ENCODE results near the gene POMP.

POMP gene

DNA sequence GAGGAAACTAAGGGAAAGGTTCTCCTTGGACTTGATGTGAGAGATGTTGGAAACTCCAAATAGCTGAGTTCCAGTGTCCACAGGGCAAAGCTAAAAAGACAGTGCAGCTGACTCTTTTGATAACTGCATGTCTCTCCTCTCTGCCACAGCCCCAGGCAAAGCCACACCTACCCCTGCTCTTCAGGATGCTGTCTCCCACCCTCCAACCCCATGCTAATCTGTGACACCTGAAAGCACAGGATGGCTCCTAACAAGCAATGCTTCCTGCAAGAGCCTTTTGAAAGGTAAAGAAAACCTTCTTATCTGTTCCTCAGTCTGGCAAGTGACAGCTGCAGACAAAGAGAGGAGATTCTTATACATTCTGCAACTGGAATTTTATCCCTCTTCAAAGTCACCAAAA, 45.4 kb downstream of the POMP start:
- no peak for FAIRE-seq

DNA sequence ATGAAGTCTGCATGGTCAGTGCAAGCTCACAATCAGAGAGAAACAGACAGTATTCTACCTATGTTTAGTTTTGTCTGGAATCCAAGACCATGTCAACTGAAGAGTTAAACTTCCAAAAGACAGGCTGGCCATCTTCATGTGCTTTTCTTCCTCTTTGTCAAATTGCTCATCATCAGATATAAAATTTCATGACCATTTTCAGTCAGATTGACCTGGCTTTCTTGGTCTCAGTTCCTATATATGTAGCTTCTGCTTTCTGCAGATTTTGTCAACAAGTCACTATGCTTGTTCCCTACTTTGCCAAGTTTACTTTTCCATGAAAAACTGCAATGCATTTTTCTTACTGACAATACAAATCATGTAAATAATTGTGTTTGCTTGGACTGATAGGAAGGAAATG, 46.0 kb downstream of the POMP start:
- FAIRE-seq: no peak

DNA sequence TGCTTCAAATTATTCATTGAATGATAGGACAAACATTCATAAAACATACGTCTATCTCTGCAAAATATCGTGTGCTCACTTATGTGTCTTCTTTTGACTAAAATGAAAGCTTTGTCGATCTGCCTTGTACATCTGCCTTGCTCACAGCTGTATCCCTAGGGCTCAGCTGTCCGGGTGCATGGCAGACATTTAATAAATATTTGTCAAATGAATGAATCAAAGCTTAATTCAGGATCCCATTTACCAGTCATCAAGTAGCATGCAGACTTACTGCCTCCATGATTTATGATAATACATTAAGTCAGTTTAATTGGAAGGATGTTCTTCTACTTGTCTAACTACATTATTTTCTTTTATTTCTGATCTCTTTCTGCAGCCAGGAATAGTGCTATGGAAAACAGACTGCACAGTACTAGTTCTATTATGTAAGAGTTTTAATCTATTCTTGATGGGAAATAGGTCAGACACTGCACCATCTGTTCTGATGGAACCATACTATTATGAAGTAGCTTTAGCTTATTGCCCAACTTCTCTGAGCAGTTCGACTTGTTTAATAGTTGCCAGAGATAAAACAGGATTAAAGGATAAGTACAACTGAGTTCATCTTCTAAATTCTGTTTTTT, 46.6 kb downstream of the POMP start:
- FAIRE-seq: no peak

DNA sequence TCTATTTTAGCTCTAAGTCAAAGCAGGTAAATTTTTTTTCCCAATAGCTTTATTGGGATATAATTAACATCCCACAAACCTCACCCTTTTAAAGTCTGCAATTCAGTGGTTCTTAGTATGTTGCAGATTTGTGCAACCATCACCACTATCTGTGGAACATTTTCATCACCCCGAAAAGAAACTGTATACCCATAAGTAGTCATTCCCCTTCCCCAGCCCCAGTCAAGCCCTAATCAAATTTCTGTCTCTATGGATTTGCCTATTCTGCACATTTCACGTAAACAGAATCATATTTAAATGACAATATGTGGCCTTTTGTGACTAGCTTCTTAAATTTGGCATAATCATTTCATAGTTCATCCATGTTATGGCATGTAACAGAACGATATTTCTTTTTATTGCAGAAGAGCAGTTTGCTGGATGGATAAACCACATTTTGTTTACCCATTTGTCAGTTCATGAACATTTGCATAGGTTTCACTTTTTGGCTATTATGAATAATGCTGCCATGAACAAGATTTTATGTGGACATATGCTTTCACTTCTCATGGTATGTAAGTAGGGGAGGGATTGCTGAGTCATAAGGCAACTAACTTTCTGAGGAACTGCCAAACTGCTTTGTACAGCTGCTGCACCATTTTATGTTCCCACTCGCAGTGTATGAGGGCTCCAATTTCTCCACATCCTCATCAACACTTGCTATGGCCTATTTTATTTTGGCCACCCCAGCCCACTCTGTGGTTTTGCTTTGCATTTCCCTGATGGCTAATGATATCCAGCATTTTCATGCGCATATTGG, 48.9 kb downstream of the POMP start:
- FAIRE-seq: no peak

GRCh38 chr13:28710161-28710560, 51.2 kb downstream of the POMP start:
- no peak for FAIRE-seq

DNA sequence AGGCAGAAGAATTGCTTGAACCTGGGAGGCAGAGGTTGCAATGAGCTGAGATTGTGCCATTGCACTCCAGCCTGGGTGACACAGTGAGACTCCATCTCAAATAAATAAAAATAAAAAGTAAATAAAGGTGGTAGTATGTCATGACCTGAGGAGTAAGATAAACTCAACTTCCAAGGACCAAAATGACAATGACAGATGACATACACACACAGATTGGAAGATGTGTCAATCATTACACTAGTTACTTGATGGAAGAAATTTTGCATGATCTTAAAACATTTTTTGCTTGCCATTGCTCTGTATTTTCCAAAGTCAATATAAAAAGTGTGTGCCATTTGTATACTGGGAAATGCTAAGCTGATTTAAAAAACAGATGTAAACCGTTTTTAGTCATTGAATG, 55.7 kb downstream of the POMP start:
- no peak for FAIRE-seq

GRCh38 chr13:28716511-28716910, 57.6 kb downstream of the POMP start:
- no peak for FAIRE-seq

GRCh38 chr13:28717170-28717569, 58.2 kb downstream of the POMP start:
- no peak for FAIRE-seq

- FAIRE-seq: no peak
These were observed 59.2 kb downstream of the POMP start for GRCh38 chr13:28718196-28718542.

DNA sequence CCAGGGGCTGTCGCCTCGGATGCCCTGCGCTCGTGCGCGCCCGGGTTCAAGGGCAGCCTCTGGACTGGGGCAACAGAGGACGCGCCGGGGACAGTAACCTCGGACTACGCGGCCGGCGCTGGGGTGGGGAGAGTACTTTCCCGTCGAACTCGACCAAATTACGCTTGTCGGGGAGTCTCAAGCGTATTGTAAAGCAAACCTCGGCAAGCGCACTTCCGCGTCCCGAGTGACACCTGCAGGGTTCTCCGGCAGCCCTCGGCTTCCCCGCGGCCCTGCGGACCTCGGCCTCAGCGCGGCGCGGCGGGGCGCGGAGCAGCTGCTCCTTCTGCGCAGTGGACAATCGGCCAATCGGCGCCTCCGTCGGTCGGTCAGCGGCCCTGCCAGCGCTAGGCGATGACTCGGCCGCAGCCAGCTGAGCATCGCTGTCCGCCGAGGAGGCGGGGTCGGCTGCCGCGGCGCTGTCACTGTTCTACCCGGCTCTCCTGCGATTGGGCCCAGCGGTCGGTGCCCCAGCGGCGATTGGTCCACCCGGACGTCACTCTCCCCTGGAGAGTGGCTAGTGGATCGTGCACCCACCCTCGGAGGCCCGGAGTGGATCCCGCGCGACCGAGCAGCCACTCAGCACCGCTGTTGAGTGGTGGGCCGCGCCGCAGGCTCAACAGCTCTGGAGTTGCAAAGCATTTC, 59.8 kb downstream of the POMP start, which contains the start of gene SLC46A3:
Gene SLC46A3 (minus strand): TSS at position 428 of the 684 bp plus-strand sequence. CDS start 972 bp downstream, outside the sequence.
- no peak for FAIRE-seq

- no peak for FAIRE-seq
These were observed 60.5 kb downstream of the POMP start for GRCh38 chr13:28719227-28720055.

DNA sequence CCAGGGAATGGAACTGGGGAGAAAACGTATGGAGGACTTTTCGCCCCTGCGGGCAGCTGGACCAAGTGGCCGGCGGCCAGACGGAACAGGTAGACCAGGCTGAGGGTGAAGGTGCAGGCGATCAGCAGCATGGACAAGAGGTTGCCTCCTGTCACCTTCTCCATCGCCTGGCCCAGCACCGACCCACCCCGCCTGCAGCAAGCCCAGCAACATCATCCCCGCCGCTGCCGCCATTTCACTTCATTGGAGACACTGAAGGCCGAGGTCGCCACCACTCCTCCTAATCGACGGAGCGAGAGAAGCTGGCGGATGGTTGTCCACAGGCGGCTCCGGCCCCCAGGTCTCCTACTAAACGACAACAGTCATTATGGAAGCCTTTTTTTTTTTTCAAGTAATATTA, 64.9 kb downstream of the POMP start:
- no peak for FAIRE-seq

- no peak for FAIRE-seq
These were observed 66.2 kb downstream of the POMP start for GRCh38 chr13:28725046-28725610.
